HEK293 (cell line): ENCODE data around the gene VPREB3.

Experiments used
- CTCF ChIA-PET: fragments of 350-600 bp; formaldehyde crosslinking; extraction: SDS; loops from one replicate; lab custom pipeline; 2021; ENCODE audit warnings: antibody characterized with exemption; lab: Yijun Ruan, JAX
- POLR2A ChIA-PET: fragments of 300-600 bp; formaldehyde crosslinking; extraction: SDS; loops from one replicate; lab custom pipeline; 2020; ENCODE audit warnings: antibody characterized with exemption, inconsistent platforms; lab: Yijun Ruan, JAX
- H3K27ac ChIP-seq: fragments of 200-500 bp; sonication (Bioruptor generic); 2 replicates; pipeline ENCODE4 v1.5.1; 2014; ENCODE audit warnings: low read depth, low read length, control low read depth, inconsistent platforms; ENCODE audit errors: extremely low read depth
- H3K36me3 ChIP-seq, 2 experiments: fragments of 200-500 bp in 1 of 2; sonication (Bioruptor generic) in 1 of 2; 1 replicate in 1 of 2; 2 replicates in 1 of 2; pipeline ENCODE4 v1.5.1; 2014 to 2017; ENCODE audit warnings: inconsistent platforms in 2 of 2, low read length in 2 of 2; ENCODE audit not compliant: control insufficient read depth in 2 of 2, insufficient read depth in 1 of 2
- H3K4me1 ChIP-seq: fragments of 200-500 bp; sonication (Bioruptor generic); 2 replicates; pipeline ENCODE4 v1.5.1; 2014; ENCODE audit warnings: mild to moderate bottlenecking, low read length, inconsistent platforms; ENCODE audit not compliant: control insufficient read depth, insufficient read depth
- H3K4me3 ChIP-seq: 2 replicates; pipeline ENCODE4 v1.5.1; 2011; ENCODE audit warnings: low read depth, mild to moderate bottlenecking, control low read depth, low read length, moderate library complexity
- H3K9me3 ChIP-seq: fragments of 200-500 bp; sonication (Bioruptor generic); 2 replicates; pipeline ENCODE4 v1.5.1; 2014; ENCODE audit warnings: low read depth, low read length, inconsistent platforms; ENCODE audit not compliant: control insufficient read depth, insufficient read depth
- CTCF ChIP-seq: fragments of 450-650 bp; formaldehyde crosslinking; IDR thresholded peaks from 2 replicates; pipeline ENCODE4 v1.5.1; 2016; ENCODE audit warnings: missing biosample characterization, missing genetic modification characterization
- GLIS1 ChIP-seq: fragments of 450-650 bp; formaldehyde crosslinking; IDR thresholded peaks from 2 replicates; pipeline ENCODE4 v1.5.1; 2016; ENCODE audit warnings: missing biosample characterization, missing genetic modification characterization
- KLF1 ChIP-seq: fragments of 450-650 bp; formaldehyde crosslinking; IDR thresholded peaks from 2 replicates; pipeline ENCODE4 v1.5.1; 2016; ENCODE audit warnings: missing biosample characterization, missing genetic modification characterization
- KLF17 ChIP-seq: fragments of 450-650 bp; formaldehyde crosslinking; IDR thresholded peaks from 2 replicates; pipeline ENCODE4 v1.5.1; 2016; ENCODE audit warnings: missing biosample characterization, missing genetic modification characterization
- PATZ1 ChIP-seq: fragments of 450-650 bp; formaldehyde crosslinking; IDR thresholded peaks from 2 replicates; pipeline ENCODE4 v1.5.1; 2016; ENCODE audit warnings: missing biosample characterization, missing genetic modification characterization
- SCRT2 ChIP-seq: fragments of 450-650 bp; formaldehyde crosslinking; IDR thresholded peaks from 2 replicates; pipeline ENCODE4 v1.5.1; 2016; ENCODE audit warnings: missing biosample characterization, missing genetic modification characterization
- WT1 ChIP-seq: fragments of 450-650 bp; formaldehyde crosslinking; IDR thresholded peaks from 2 replicates; pipeline ENCODE4 v1.5.1; 2016; ENCODE audit warnings: missing biosample characterization, missing genetic modification characterization
- YY1 ChIP-seq: fragments of 450-650 bp; formaldehyde crosslinking; IDR thresholded peaks from 2 replicates; pipeline ENCODE4 v1.5.1; 2018; ENCODE audit warnings: missing biosample characterization, missing genetic modification characterization
- YY2 ChIP-seq: fragments of 450-650 bp; formaldehyde crosslinking; IDR thresholded peaks from 2 replicates; pipeline ENCODE4 v1.5.1; 2016; ENCODE audit warnings: missing biosample characterization, missing genetic modification characterization
- ZBTB8A ChIP-seq: fragments of 450-650 bp; formaldehyde crosslinking; IDR thresholded peaks from 2 replicates; pipeline ENCODE4 v1.5.1; 2016; ENCODE audit warnings: missing biosample characterization, missing genetic modification characterization
- ZNF16 ChIP-seq: fragments of 450-650 bp; formaldehyde crosslinking; IDR thresholded peaks from 2 replicates; pipeline ENCODE4 v1.5.1; 2016; ENCODE audit warnings: low read depth, missing biosample characterization, missing genetic modification characterization
- ZNF19 ChIP-seq: fragments of 450-650 bp; formaldehyde crosslinking; IDR thresholded peaks from 2 replicates; pipeline ENCODE4; 2016; ENCODE audit warnings: missing biosample characterization, missing genetic modification characterization, low read depth
- ZNF239 ChIP-seq: fragments of 450-650 bp; formaldehyde crosslinking; IDR thresholded peaks from 2 replicates; pipeline ENCODE4 v1.5.1; 2016; ENCODE audit warnings: missing biosample characterization, missing genetic modification characterization
- ZNF266 ChIP-seq: fragments of 450-650 bp; formaldehyde crosslinking; IDR thresholded peaks from 2 replicates; pipeline ENCODE4 v1.5.1; 2016; ENCODE audit warnings: missing biosample characterization, missing genetic modification characterization, low read depth
- ZNF335 ChIP-seq: fragments of 450-650 bp; formaldehyde crosslinking; conservative IDR thresholded peaks from 2 replicates; pipeline ENCODE4 v1.5.1; 2016; ENCODE audit warnings: missing biosample characterization, missing genetic modification characterization
- ZNF473 ChIP-seq: fragments of 450-650 bp; formaldehyde crosslinking; IDR thresholded peaks from 2 replicates; pipeline ENCODE4 v1.5.1; 2017; ENCODE audit warnings: missing biosample characterization, missing genetic modification characterization
- ZNF501 ChIP-seq: fragments of 450-650 bp; formaldehyde crosslinking; IDR thresholded peaks from 2 replicates; pipeline ENCODE4 v1.5.1; 2016; ENCODE audit warnings: missing biosample characterization, missing genetic modification characterization
- ZNF521 ChIP-seq: fragments of 450-650 bp; formaldehyde crosslinking; IDR thresholded peaks from 2 replicates; pipeline ENCODE4 v1.5.1; 2017; ENCODE audit warnings: missing biosample characterization, mild to moderate bottlenecking, missing genetic modification characterization
- ZNF555 ChIP-seq: fragments of 450-650 bp; formaldehyde crosslinking; conservative IDR thresholded peaks from 2 replicates; pipeline ENCODE4 v1.5.1; 2017; ENCODE audit warnings: missing biosample characterization, mild to moderate bottlenecking, missing genetic modification characterization, inconsistent platforms
- ZNF585B ChIP-seq: fragments of 450-650 bp; formaldehyde crosslinking; IDR thresholded peaks from 2 replicates; pipeline ENCODE4 v1.5.1; 2016; ENCODE audit warnings: missing biosample characterization, missing genetic modification characterization
- ZNF692 ChIP-seq: fragments of 450-650 bp; formaldehyde crosslinking; IDR thresholded peaks from 2 replicates; pipeline ENCODE4 v1.5.1; 2016; ENCODE audit warnings: missing biosample characterization, missing genetic modification characterization
- ZNF791 ChIP-seq: fragments of 450-650 bp; formaldehyde crosslinking; IDR thresholded peaks from 2 replicates; pipeline ENCODE4 v1.5.1; 2016; ENCODE audit warnings: missing biosample characterization, missing genetic modification characterization

The VPREB3 gene

GRCh38 chr22:23713696-23714595 lies 40.3 kb downstream of the VPREB3 start (continued):
- TF ChIP-seq ZNF16 (tag by site-specific recombination) (no peak), ZNF692 (tag by site-specific recombination) (no peak), ZNF585B (no peak), ZNF335 (tag by site-specific recombination) (no peak), YY1 (no peak), ZNF521 (tag by site-specific recombination) (no peak), ZNF266 (tag by site-specific recombination) (no peak)

- Histone ChIP-seq H3K9me3 (no peaks in the 10 kb centered on the region), H3K4me1 (no peaks in the 10 kb centered on the region), H3K4me3 (no peak overlapping the region), H3K27ac (no peak overlapping the region), H3K36me3 (peaks cover 46 to 78% of the 10 kb centered on the region in 2 experiments)
- POLR2A ChIA-PET: no interaction called here
- CTCF ChIA-PET: no interaction called here
- TF ChIP-seq ZNF791 (tag by site-specific recombination) (no peak), SCRT2 (tag by site-specific recombination) (no peak), WT1 (tag by site-specific recombination) (0 out of 2 replicates have a peak, but pooled peaks have one; percentile 19), KLF17 (tag by site-specific recombination) (peak; percentile 61; the same call in 1 of the 2 replicates)
Observed at GRCh38 chr22:23712256-23712655, 42.0 kb downstream of the VPREB3 start.

GRCh38 chr22:23709107-23709506 lies 45.1 kb downstream of the VPREB3 start:
- no peaks in the 10 kb centered on the region for H3K9me3 ChIP-seq
- POLR2A ChIA-PET: no interaction called here
- peaks cover 52 to 96% of the 10 kb centered on the region in 2 experiments for H3K36me3 ChIP-seq
- H3K4me1 ChIP-seq: no peaks in the 10 kb centered on the region
- TF ChIP-seq ZNF19 (tag by site-specific recombination) (no peak), GLIS1 (tag by site-specific recombination) (0 out of 2 replicates have a peak, but pooled peaks have one; percentile 10)
- H3K27ac ChIP-seq: no peak overlapping the region
- no peak overlapping the region for H3K4me3 ChIP-seq
- CTCF ChIA-PET: interaction anchor here (1.0 kb wide), 1 partner anchor 141 kb away, joined by 4 read pairs; no protein-coding TSS in a partner anchor

- H3K4me1 ChIP-seq: no peaks in the 10 kb centered on the region
- no peak overlapping the region for H3K27ac ChIP-seq
- no peaks in the 10 kb centered on the region for H3K9me3 ChIP-seq
- peaks cover 53 to 94% of the 10 kb centered on the region in 2 experiments for H3K36me3 ChIP-seq
- ChIA-PET CTCF (interaction anchor here (1.0 kb wide), 1 partner anchor 141 kb away, joined by 4 read pairs; no protein-coding TSS in a partner anchor), POLR2A (interaction anchor here (0.5 kb wide), 1 partner anchor 68 kb away, joined by 4 read pairs; no protein-coding TSS in a partner anchor)
- no peak overlapping the region for H3K4me3 ChIP-seq
- TF ChIP-seq ZNF555 (tag by site-specific recombination) (no peak), KLF1 (tag by site-specific recombination) (no peak), ZNF239 (tag by site-specific recombination) (no peak), CTCF (tag by site-specific recombination) (no peak), YY2 (no peak), ZNF501 (no peak), ZBTB8A (tag by site-specific recombination) (no peak), ZNF473 (tag by site-specific recombination) (no peak), PATZ1 (tag by site-specific recombination) (no peak)
Observed at GRCh38 chr22:23708270-23708669, 46.0 kb downstream of the VPREB3 start.
